Esophagus squamous epithelium (tissue), 4 donors: Measurements from ENCODE around the gene OGDH.

Experiments used
- CTCF ChIP-seq, 6 experiments: fragments of 450-650 bp in 4 of 6; fragments of 200-600 bp in 2 of 6; sonication (generic) in 2 of 6; IDR thresholded peaks; one replicate each; pipeline ENCODE4 v1.5.1; 2016 to 2019; ENCODE audit warnings: antibody characterized with exemption in 6 of 6, mild to moderate bottlenecking in 4 of 6, moderate library complexity in 4 of 6
- POLR2A ChIP-seq, 4 donors: fragments of 450-650 bp; IDR thresholded peaks; one replicate each; pipeline ENCODE4 v1.6.1; 2017; ENCODE audit warnings: antibody characterized with exemption in 4 of 4, mild to moderate bottlenecking in 4 of 4, moderate library complexity in 3 of 4

- TF ChIP-seq CTCF (IDR thresholded peaks at IDR 0.05) = no peak
- no peak for TF ChIP-seq POLR2A (IDR thresholded peaks at IDR 0.05)
These were observed 11.6 kb downstream of the OGDH start for GRCh38 chr7:44618045-44618444.
